ENCODE data around the gene LZTR1. TPM values are rescaled to one million over a fixed set of nuclear protein-coding genes. Genes with fewer than 3 reads are reported as not detected.

Gene LZTR1
- total RNA-seq, 4 donors from 2014 or later: 42.4 to 76.3 (median 57.2) TPM

DNA sequence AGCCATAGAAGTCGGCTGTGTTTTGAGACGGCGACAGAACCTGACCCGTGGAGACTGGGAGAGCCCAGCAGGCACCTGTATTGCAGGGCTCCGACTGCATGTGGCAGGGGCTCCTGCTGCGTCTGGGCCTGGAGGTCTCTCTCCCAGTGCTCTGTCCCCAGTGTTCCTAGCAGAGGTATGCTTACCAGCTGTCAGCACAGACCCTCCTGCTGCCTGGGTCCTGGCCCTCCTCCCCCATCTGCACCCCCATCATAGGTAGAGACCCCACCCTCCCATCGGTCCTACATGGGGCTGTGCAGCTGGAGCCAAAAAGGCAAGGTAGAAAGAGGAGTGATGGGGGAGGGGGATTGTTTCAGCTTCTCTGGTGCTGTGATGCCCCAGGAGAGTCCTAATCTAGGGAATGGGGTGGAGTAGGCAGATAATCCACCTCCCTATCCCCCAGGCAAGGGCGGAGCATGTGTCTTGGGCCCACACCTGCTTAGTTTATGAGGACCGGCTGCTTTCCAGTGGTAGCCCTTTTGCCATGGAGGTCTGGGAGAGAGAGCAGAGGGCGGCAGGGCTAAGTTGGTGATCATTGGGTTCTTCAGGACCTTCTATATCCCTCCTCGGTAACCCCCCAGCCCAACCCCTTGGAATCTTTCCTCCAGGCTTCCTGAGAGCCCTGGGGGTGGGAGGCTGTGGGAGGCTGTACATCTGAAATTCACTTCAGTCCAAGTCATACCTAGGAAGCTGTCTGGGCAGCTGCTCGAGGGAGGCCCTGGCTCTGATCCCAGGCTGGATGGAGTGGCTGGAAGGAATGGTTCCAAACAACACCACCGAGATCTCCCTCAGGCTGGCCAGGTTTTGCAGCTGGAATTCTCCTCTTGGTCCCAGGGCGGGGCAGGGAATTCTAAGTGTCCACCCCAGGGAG lies 44.9 kb downstream of the LZTR1 start:
- no peak for DNase-seq (ENCODE audit: extremely low spot score)
- Histone ChIP-seq H3K27me3 (peaks cover 0 to 42% (median 0%) of the 10 kb centered on the region in 4 donors), H3K36me3 (no peaks in the 10 kb centered on the region), H3K4me3 (no peak overlapping the region), H3K4me1 (peaks cover 4 to 13% (median 9%) of the 10 kb centered on the region in 4 donors), H3K27ac (replicated peaks in 1 of 4) (no peak overlapping the region), H3K9me3 (no peaks in the 10 kb centered on the region)
- WGBS: 62% methylated on average over 6 of the region's 14 CpGs
- TF ChIP-seq EP300 (IDR thresholded peaks at IDR 0.05): no peak
- TF ChIP-seq POLR2AphosphoS5 (IDR thresholded peaks at IDR 0.05): no peak
- TF ChIP-seq POLR2A (IDR thresholded peaks at IDR 0.05; ENCODE audit: low read depth): no peak
- TF ChIP-seq, protein P1, sequence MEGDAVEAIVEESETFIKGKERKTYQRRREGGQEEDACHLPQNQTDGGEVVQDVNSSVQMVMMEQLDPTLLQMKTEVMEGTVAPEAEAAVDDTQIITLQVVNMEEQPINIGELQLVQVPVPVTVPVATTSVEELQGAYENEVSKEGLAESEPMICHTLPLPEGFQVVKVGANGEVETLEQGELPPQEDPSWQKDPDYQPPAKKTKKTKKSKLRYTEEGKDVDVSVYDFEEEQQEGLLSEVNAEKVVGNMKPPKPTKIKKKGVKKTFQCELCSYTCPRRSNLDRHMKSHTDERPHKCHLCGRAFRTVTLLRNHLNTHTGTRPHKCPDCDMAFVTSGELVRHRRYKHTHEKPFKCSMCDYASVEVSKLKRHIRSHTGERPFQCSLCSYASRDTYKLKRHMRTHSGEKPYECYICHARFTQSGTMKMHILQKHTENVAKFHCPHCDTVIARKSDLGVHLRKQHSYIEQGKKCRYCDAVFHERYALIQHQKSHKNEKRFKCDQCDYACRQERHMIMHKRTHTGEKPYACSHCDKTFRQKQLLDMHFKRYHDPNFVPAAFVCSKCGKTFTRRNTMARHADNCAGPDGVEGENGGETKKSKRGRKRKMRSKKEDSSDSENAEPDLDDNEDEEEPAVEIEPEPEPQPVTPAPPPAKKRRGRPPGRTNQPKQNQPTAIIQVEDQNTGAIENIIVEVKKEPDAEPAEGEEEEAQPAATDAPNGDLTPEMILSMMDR (IDR thresholded peaks at IDR 0.05): no peak
- intact Hi-C loops (cut with DNase I): no loop called here

DNA sequence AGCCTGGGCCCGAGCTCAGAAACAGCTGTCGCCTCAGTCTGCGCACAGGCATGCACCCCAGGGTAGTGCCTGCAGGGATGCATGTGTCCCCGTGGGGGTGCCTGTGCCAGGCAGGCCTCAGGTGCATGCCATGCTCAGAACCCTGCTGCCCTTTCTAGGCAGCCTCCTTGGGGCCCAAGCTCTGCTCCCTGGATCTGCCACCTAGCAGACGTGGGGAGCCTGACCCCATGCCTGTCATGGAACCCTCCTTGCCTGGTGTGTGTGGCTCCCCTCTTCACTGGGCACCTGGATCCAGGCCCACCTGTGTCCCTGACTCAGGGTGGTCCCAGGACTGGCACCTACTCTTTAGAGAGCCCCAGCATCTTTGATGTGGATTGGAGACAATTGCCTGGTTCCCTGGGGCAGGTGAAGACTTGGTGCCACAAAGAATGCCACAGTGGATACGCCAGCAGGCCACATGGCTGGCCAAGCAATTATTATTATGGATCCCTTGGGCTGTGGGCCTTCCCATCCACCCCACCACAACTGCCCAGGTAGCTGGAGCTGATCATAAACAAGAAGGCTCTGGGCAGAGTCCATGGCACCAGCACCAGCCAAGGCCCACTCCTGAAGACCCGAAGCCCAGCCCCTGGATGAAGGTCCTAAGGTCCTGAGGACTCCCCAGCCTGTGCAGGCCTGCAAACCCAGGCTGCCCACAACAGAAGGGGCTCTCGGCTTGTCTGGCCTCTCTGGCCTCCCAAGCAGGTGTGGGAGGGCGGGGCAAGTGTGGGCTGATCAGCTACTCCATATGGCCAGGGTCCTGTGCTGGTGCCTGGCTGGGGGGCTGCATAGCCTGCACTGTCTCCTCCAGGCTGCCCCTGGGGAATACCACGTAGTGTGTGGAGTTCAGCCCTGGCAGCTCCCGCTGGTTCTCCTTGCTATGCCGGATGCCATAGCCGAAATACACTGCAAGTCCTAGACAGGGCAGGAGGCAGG lies 46.5 kb downstream of the LZTR1 start:
- Histone ChIP-seq H3K27me3 (peaks cover 0 to 56% (median 0%) of the 10 kb centered on the region in 4 donors), H3K4me1 (peaks cover 10 to 21% (median 17%) of the 10 kb centered on the region in 4 donors), H3K4me3 (no peak overlapping the region), H3K36me3 (no peaks in the 10 kb centered on the region), H3K27ac (replicated peaks in 1 of 4) (no peak overlapping the region), H3K9me3 (no peaks in the 10 kb centered on the region)
- no peak for DNase-seq (ENCODE audit: extremely low spot score)
- 71% methylated on average over 2 of the region's 13 CpGs for WGBS
- TF ChIP-seq POLR2AphosphoS5 (IDR thresholded peaks at IDR 0.05) (no peak), POLR2A (IDR thresholded peaks at IDR 0.05; ENCODE audit: low read depth) (no peak), EP300 (IDR thresholded peaks at IDR 0.05) (no peak)
- TF ChIP-seq, protein P1 (IDR thresholded peaks at IDR 0.05): no peak
- intact Hi-C loops (cut with DNase I): no loop called here

DNA sequence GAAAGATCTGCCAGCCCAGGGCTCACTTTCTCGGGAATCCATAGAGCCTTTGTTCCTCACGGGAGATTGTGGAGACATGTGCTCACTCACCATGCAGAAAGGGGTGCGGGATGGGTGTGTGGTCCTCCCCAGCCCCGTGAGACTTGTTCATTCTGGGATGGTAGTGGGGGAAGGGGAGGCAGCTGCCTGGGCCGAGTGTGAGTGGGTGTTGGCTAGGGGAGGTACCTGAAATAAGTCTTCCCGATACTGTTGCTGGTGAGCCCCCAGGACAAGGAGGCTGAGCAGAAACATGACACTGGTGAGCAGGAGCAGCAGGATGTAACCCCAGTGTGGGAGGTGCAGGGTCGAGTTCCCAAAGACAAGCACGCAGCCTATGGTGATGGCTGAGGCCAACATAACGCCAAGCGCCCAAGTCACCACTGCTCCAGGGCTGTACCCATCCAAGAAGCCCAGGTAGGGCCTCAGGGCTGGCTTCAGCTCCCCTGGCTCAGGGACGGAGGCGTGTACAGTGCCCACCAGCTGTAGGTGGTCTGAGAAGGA lies 47.5 kb downstream of the LZTR1 start:
- no peak overlapping the region for H3K4me3 ChIP-seq
- H3K4me1 ChIP-seq: peaks cover 10 to 21% (median 17%) of the 10 kb centered on the region in 4 donors
- TF ChIP-seq EP300 (IDR thresholded peaks at IDR 0.05): no peak
- WGBS: 79% methylated on average over 11 of the region's 12 CpGs
- DNase-seq (ENCODE audit: extremely low spot score): no peak
- H3K36me3 ChIP-seq: no peaks in the 10 kb centered on the region
- peaks cover 0 to 56% (median 0%) of the 10 kb centered on the region in 4 donors for H3K27me3 ChIP-seq
- no peak overlapping the region for H3K27ac ChIP-seq (replicated peaks in 1 of 4)
- intact Hi-C loops (cut with DNase I): no loop called here
- H3K9me3 ChIP-seq: no peaks in the 10 kb centered on the region

DNA sequence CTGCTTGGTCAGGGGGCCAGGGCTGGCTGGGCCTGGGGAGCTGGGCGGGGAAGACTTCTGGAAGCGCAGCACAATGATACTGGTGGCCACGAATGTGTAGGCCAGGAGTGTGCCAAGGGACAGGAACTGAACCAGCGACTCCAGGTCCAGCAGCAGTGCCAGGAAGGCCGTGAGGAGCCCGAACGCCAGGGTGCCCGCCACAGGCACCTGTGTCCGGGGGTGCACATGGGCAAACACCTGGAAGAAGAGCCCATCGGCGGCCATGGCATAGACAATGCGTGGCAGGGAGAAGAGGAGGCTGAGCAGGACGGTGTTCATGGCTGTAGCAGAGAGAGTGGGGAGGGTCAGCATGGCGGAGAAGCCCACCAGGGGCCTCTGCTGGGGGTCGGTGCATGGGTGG lies 47.9 kb downstream of the LZTR1 start:
- Histone ChIP-seq H3K4me1 (peaks cover 10 to 21% (median 17%) of the 10 kb centered on the region in 4 donors), H3K36me3 (no peaks in the 10 kb centered on the region), H3K27ac (replicated peaks in 1 of 4) (no peak overlapping the region), H3K27me3 (peaks cover 0 to 56% (median 0%) of the 10 kb centered on the region in 4 donors), H3K4me3 (no peak overlapping the region), H3K9me3 (no peaks in the 10 kb centered on the region)
- 93% methylated on average over 15 of the region's 15 CpGs for WGBS
- no peak for DNase-seq (ENCODE audit: extremely low spot score)
- intact Hi-C loops (cut with DNase I): no loop called here
- TF ChIP-seq POLR2AphosphoS5 (IDR thresholded peaks at IDR 0.05) (no peak), EP300 (IDR thresholded peaks at IDR 0.05) (no peak)
- TF ChIP-seq, protein P1 (IDR thresholded peaks at IDR 0.05): no peak
